DND-41 (cell line): ENCODE results near the gene HRC.
A peak's percentile ranks its signal among the peaks of the same experiment; 100 is the strongest.
"Not testable (repeated sequence)": the region's sequence is repeated elsewhere in the genome, so short reads cannot be mapped to it uniquely, and the experiment has no call there.

Experiments
- ATAC-seq: fragments of 200-7000 bp; cut with Tn5 transposase; 3 replicates; pipeline ENCODE4 v1.9.1; 2021; ENCODE audit warnings: low read depth; ENCODE audit not compliant: insufficient read depth
- DNase-seq: peaks from one replicate; pipeline ENCODE4 v3.0.0-alpha.2; 2020
- H2AFZ ChIP-seq: 2 replicates; pipeline ENCODE4 v1.6.0; 2012; ENCODE audit warnings: low read depth, low read length
- H3K27ac ChIP-seq: 2 replicates; pipeline ENCODE4 v1.5.1; 2012; ENCODE audit warnings: low read length, inconsistent platforms
- H3K27me3 ChIP-seq: fragments of 200-600 bp; sonication (generic); 2 replicates; pipeline ENCODE4 v1.6.0; 2012; ENCODE audit warnings: low read length, mild to moderate bottlenecking, inconsistent platforms; ENCODE audit not compliant: insufficient read depth, poor library complexity
- H3K36me3 ChIP-seq: 2 replicates; pipeline ENCODE4 v1.5.1; 2012; ENCODE audit warnings: low read length, inconsistent platforms; ENCODE audit not compliant: insufficient read depth
- H3K4me1 ChIP-seq: 2 replicates; pipeline ENCODE4 v1.5.1; 2012; ENCODE audit warnings: mild to moderate bottlenecking, low read length; ENCODE audit not compliant: insufficient read depth
- H3K4me2 ChIP-seq: 2 replicates; pipeline ENCODE4 v1.6.0; 2012; ENCODE audit warnings: mild to moderate bottlenecking, moderate library complexity, low read length, inconsistent platforms; ENCODE audit not compliant: insufficient read depth
- H3K4me3 ChIP-seq, 2 experiments: fragments of 200-600 bp in 1 of 2; shearing (Covaris generic) in 1 of 2; 2 replicates each; pipeline ENCODE4 v1.5.1; 2012 to 2016; ENCODE audit warnings: inconsistent platforms in 2 of 2, low read length in 2 of 2, mild to moderate bottlenecking in 2 of 2, low read depth in 1 of 2, moderate library complexity in 1 of 2
- H3K79me2 ChIP-seq: 2 replicates; pipeline ENCODE4 v1.6.0; 2012; ENCODE audit warnings: low read length, inconsistent platforms; ENCODE audit not compliant: insufficient read depth
- H3K9ac ChIP-seq: 2 replicates; pipeline ENCODE4 v1.6.0; 2012; ENCODE audit warnings: low read depth, mild to moderate bottlenecking, inconsistent platforms, low read length, moderate library complexity
- H3K9me3 ChIP-seq: 2 replicates; pipeline ENCODE4 v1.5.1; 2012; ENCODE audit warnings: low read length, moderate library complexity, mild to moderate bottlenecking, inconsistent platforms; ENCODE audit not compliant: insufficient read depth, severe bottlenecking
- H4K20me1 ChIP-seq: 2 replicates; pipeline ENCODE4 v1.6.0; 2012; ENCODE audit warnings: low read length; ENCODE audit not compliant: insufficient read depth
- CTCF ChIP-seq: IDR thresholded peaks from 2 replicates; pipeline ENCODE4 v1.5.1; 2012; ENCODE audit warnings: borderline replicate concordance, low read length, moderate library complexity, mild to moderate bottlenecking; ENCODE audit not compliant: poor library complexity, severe bottlenecking; ENCODE audit errors: extremely low read depth
- EZH2 ChIP-seq: IDR thresholded peaks from 3 replicates; pipeline ENCODE4 v1.6.1; 2012; ENCODE audit warnings: borderline replicate concordance, low read depth, mild to moderate bottlenecking, moderate library complexity, low read length, inconsistent platforms; ENCODE audit not compliant: severe bottlenecking

HRC gene

DNA sequence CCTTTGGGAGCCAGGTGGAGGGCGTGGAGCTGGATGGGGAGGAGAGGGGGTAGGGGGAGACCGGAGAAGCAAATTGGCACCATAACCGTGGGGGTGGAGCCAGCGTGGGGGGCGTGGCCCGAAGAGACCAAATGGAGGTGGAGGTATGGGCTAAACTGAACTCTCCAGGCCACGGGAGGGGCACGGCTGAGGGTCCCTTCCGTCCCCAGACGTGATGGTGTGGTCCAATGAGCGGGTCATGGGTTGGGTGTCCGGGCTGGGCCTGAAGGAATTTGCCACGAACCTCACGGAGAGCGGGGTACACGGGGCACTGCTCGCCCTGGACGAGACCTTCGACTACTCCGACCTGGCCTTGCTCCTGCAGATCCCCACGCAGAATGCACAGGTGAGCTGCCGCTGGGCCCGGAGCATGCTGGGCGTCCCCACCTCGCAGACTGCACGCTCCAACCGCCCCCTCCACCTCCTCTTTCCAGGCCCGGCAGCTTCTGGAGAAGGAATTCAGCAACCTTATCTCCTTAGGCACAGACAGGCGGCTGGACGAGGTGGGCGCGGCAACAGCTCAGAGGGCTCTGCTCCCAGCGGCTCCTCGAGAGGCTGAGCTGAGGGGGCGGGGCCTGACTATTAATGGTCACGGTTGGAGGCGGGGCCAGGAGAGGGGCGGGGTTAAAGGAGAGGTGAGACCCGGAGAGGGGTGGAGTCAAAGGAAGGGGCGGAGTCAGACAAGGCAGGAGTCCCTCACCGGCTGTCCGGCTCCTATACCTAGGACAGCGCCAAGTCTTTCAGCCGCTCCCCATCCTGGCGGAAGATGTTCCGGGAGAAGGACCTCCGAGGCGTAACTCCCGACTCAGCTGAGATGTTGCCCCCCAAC, 6.2 kb downstream of the HRC start:
- no peak overlapping the region for H2AFZ ChIP-seq
- H3K27ac ChIP-seq = no peak overlapping the region
- 0 out of 2 replicates have a peak, but pooled peaks cover 5% of the 10 kb centered on the region for H3K36me3 ChIP-seq
- H4K20me1 ChIP-seq = peaks cover 2% of the 10 kb centered on the region; the same call in 1 of the 2 replicates
- no peak overlapping the region for H3K4me2 ChIP-seq
- no peak overlapping the region for H3K9ac ChIP-seq
- DNase-seq (peak; percentile 61), ATAC-seq (no peak)
- no peaks in the 10 kb centered on the region for H3K79me2 ChIP-seq
- peaks cover 18% of the 10 kb centered on the region for H3K4me1 ChIP-seq
- no peak overlapping the region for H3K4me3 ChIP-seq
- TF ChIP-seq EZH2 (no peak), CTCF (no peak)
- H3K9me3 ChIP-seq = no peaks in the 10 kb centered on the region
- no peaks in the 10 kb centered on the region for H3K27me3 ChIP-seq

DNA sequence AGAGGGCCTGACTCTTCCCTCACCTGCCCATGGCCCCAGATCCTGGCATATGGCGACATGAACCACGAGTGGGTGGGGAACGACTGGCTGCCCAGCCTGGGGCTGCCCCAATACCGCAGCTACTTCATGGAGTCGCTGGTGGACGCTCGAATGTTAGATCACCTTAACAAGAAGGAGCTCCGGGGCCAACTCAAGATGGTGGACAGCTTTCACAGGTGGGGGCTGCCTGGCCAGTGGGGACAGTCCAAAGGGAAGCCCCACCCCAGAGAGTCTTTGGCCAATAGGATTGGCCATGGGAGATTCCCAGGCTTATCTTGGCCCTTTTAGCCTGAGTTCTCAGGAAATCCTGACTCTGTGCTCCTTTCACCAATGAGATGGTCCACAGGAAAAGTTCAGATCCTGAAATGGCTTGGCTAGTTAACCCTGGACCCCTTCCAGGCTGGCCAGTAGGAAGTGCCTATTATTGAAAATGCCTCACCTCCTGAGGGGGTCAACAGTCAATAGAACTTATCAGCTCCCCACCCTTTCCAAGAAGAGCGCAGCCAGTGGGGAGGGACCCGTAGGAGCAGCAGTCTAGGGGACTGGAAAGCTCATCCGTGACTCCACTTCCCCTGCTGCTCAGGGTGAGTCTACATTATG, 7.0 kb downstream of the HRC start:
- Histone ChIP-seq H3K4me1 (peaks cover 18% of the 10 kb centered on the region), H3K79me2 (no peaks in the 10 kb centered on the region), H4K20me1 (peaks cover 2% of the 10 kb centered on the region; the same call in 1 of the 2 replicates), H3K9me3 (no peaks in the 10 kb centered on the region), H3K4me2 (no peak overlapping the region), H3K4me3 (no peak overlapping the region), H3K27ac (no peak overlapping the region), H2AFZ (no peak overlapping the region), H3K36me3 (0 out of 2 replicates have a peak, but pooled peaks cover 5% of the 10 kb centered on the region), H3K27me3 (no peaks in the 10 kb centered on the region), H3K9ac (no peak overlapping the region)
- TF ChIP-seq EZH2 (no peak), CTCF (no peak)
- ATAC-seq (no peak), DNase-seq (no peak)

GRCh38 chr19:49146408-49146770, 8.8 kb downstream of the HRC start:
- not testable (repeated sequence) for H3K9ac ChIP-seq, H3K27ac ChIP-seq, H3K9me3 ChIP-seq, H3K4me3 ChIP-seq, H3K4me2 ChIP-seq, DNase-seq, H3K27me3 ChIP-seq, H3K79me2 ChIP-seq, H2AFZ ChIP-seq, H4K20me1 ChIP-seq, ATAC-seq
- Histone ChIP-seq H3K4me1 (peaks cover 18% of the 10 kb centered on the region), H3K36me3 (peaks cover 11% of the 10 kb centered on the region; the same call in 1 of the 2 replicates)
